Neural cell (in vitro differentiated cells): Measurements from ENCODE around the gene FREY1.

ENCODE experiments used
- CTCF ChIP-seq: fragments of 450-650 bp; IDR thresholded peaks from 2 replicates; pipeline ENCODE4 v1.5.1; 2014; ENCODE audit warnings: antibody characterized with exemption, mild to moderate bottlenecking, moderate library complexity; ENCODE audit not compliant: poor library complexity, severe bottlenecking
- EP300 ChIP-seq: fragments of 450-650 bp; conservative IDR thresholded peaks from 2 replicates; pipeline ENCODE4 v1.6.1; 2014; ENCODE audit warnings: antibody characterized with exemption, mild to moderate bottlenecking, moderate library complexity; ENCODE audit not compliant: poor library complexity, severe bottlenecking
- EZH2 ChIP-seq: fragments of 200-600, 300-800 bp; shearing (Covaris generic), sonication (generic); IDR thresholded peaks from 2 replicates; pipeline ENCODE4 v1.6.1; 2014; ENCODE audit warnings: antibody characterized with exemption, low read length, borderline replicate concordance, mild to moderate bottlenecking; ENCODE audit not compliant: insufficient read depth, poor library complexity, severe bottlenecking
- RAD21 ChIP-seq: fragments of 450-650 bp; conservative IDR thresholded peaks from 2 replicates; pipeline ENCODE4 v1.6.1; 2014; ENCODE audit warnings: antibody characterized with exemption, mild to moderate bottlenecking, moderate library complexity
- REST ChIP-seq: IDR thresholded peaks from 2 replicates; pipeline ENCODE4 v1.6.1; 2012; ENCODE audit warnings: borderline replicate concordance
- SMC3 ChIP-seq: fragments of 450-650 bp; conservative IDR thresholded peaks from 2 replicates; pipeline ENCODE4 v1.6.1; 2014; ENCODE audit warnings: antibody characterized with exemption, mild to moderate bottlenecking, moderate library complexity; ENCODE audit not compliant: poor library complexity
- TAF1 ChIP-seq: IDR thresholded peaks from 2 replicates; pipeline ENCODE4 v1.6.1; 2012; ENCODE audit warnings: low read depth

GRCh38 chr11:45869551-45869950, 37.5 kb downstream of the FREY1 start:
- TF ChIP-seq CTCF (no peak), RAD21 (no peak), REST (no peak), SMC3 (no peak), TAF1 (no peak), EZH2 (no peak), EP300 (no peak)
